GM12878 (cell line): ENCODE data around the gene ADAP1. TPM values are rescaled to one million over a fixed set of nuclear protein-coding genes. Genes with fewer than 3 reads are reported as not detected.

Experiments
- BCL11A ChIP-seq: IDR thresholded peaks from 2 replicates; pipeline ENCODE4 v1.6.1; 2011; ENCODE audit warnings: low read depth, low read length
- BCL3 ChIP-seq: IDR thresholded peaks from 2 replicates; pipeline ENCODE4 v1.6.1; 2011; ENCODE audit warnings: borderline replicate concordance, low read depth, mild to moderate bottlenecking, moderate library complexity, low read length; ENCODE audit not compliant: insufficient read depth, poor library complexity, severe bottlenecking
- CBFB ChIP-seq: IDR thresholded peaks from 2 replicates; pipeline ENCODE4 v1.6.1; 2016; ENCODE audit warnings: antibody characterized with exemption, low read depth
- CEBPZ ChIP-seq: fragments of 150-350 bp; IDR thresholded peaks from 2 replicates; pipeline ENCODE4 v1.6.1; 2016; ENCODE audit warnings: low read depth, low read length
- CTCF ChIP-seq, 3 experiments: IDR thresholded peaks in 2 of 3; conservative IDR thresholded peaks in 1 of 3; 2 replicates each; pipeline ENCODE4 v1.5.1; 2011; ENCODE audit warnings: low read depth in 3 of 3, low read length in 3 of 3, mild to moderate bottlenecking in 3 of 3, control low read depth in 2 of 3, moderate library complexity in 2 of 3, inconsistent platforms in 1 of 3, mixed read lengths in 1 of 3; ENCODE audit not compliant: control insufficient read depth in 2 of 3, insufficient read depth in 1 of 3; ENCODE audit errors: extremely low read depth in 1 of 3
- DPF2 ChIP-seq: fragments of 450-650 bp; IDR thresholded peaks from 2 replicates; pipeline ENCODE4 v1.6.1; 2017; ENCODE audit warnings: mild to moderate bottlenecking
- FOS ChIP-seq: IDR thresholded peaks from 3 replicates; pipeline ENCODE4 v1.6.1; 2011; ENCODE audit warnings: borderline replicate concordance; ENCODE audit not compliant: insufficient read length; ENCODE audit errors: extremely low read depth
- GATAD2B ChIP-seq: fragments of 450-650 bp; conservative IDR thresholded peaks from 2 replicates; pipeline ENCODE4 v1.6.1; 2017; ENCODE audit warnings: low read depth, mild to moderate bottlenecking, moderate library complexity
- HCFC1 ChIP-seq: fragments of 150-350 bp; IDR thresholded peaks from 2 replicates; pipeline ENCODE4 v1.6.1; 2014; ENCODE audit warnings: low read length
- HDAC2 ChIP-seq: fragments of 200-600 bp; sonication (generic); IDR thresholded peaks from 2 replicates; pipeline ENCODE4 v1.6.1; 2017
- KLF5 ChIP-seq: fragments of 450-650 bp; IDR thresholded peaks from 2 replicates; pipeline ENCODE4 v1.6.1; 2014; ENCODE audit warnings: mild to moderate bottlenecking; ENCODE audit not compliant: partially characterized antibody
- LARP7 ChIP-seq: fragments of 450-650 bp; IDR thresholded peaks from 2 replicates; pipeline ENCODE4 v1.6.1; 2017; ENCODE audit warnings: mild to moderate bottlenecking
- MEF2B ChIP-seq: fragments of 450-650 bp; IDR thresholded peaks from 2 replicates; pipeline ENCODE4 v1.6.1; 2018; ENCODE audit warnings: mild to moderate bottlenecking, moderate library complexity; ENCODE audit not compliant: partially characterized antibody, poor library complexity, severe bottlenecking
- MLLT1 ChIP-seq: fragments of 450-650 bp; IDR thresholded peaks from 2 replicates; pipeline ENCODE4 v1.6.1; 2016; ENCODE audit warnings: mild to moderate bottlenecking
- NFXL1 ChIP-seq: fragments of 450-650 bp; IDR thresholded peaks from 2 replicates; pipeline ENCODE4 v1.6.1; 2017; ENCODE audit warnings: antibody characterized with exemption, mild to moderate bottlenecking, borderline replicate concordance
- PML ChIP-seq: IDR thresholded peaks from 2 replicates; pipeline ENCODE4 v1.6.1; 2012; ENCODE audit warnings: low read length, inconsistent platforms
- RFX5 ChIP-seq: IDR thresholded peaks from 2 replicates; pipeline ENCODE4 v1.6.1; 2011; ENCODE audit warnings: low read depth, low read length, improper control_type of control experiment
- STAT1 ChIP-seq: fragments of 450-650 bp; conservative IDR thresholded peaks from 2 replicates; pipeline ENCODE4 v1.6.1; 2014; ENCODE audit warnings: antibody characterized with exemption, mild to moderate bottlenecking
- ZNF592 ChIP-seq: fragments of 450-650 bp; IDR thresholded peaks from 2 replicates; pipeline ENCODE4 v1.6.1; 2017; ENCODE audit warnings: mild to moderate bottlenecking, moderate library complexity
- polyA plus RNA-seq, 11 experiments: library from polyadenylated mRNA; depleted of rRNA in 4 of 11; unstranded in 6 of 11; stranded (reverse) in 5 of 11; fragments of >200 nt; fragmentation: Nextera tagmentation in 4 of 11; fragmentation: Illumina TruSeq in 1 of 11; extraction: Ambion mirVana in 4 of 11; extraction: Trizol in 1 of 11; gene quantifications; 1 replicate in 1 of 11; 2 replicates in 10 of 11; pipeline versions ENCODE4 v1.2.1 to v1.2.3, GENCODE V29; 2011 to 2016; ENCODE audit warnings: inconsistent platforms in 2 of 11, missing spikeins in 2 of 11, low read depth in 1 of 11
- total RNA-seq, 4 experiments: library from RNA; depleted of rRNA in 3 of 4; stranded (reverse); fragments of >200 nt in 3 of 4; fragmentation: Illumina TruSeq in 1 of 4; extraction: Trizol in 1 of 4; gene quantifications; 2 replicates each; pipeline versions ENCODE4 v1.2.1 to v1.2.3, GENCODE V29; 2013 to 2021

Gene ADAP1
- total and polyA plus RNA-seq, 10 of the 15 experiments (the other 5 are each of a cell fraction or from before 2014, with no cell fraction given) = 0.22 to 44.2 (median 22.0) TPM; not detected in 1

GRCh38 chr7:988426-988911, 34.0 kb upstream of the ADAP1 start (continued):
- no peak for TF ChIP-seq ZNF592
- TF ChIP-seq PML = no peak
- peak; percentile 76 for TF ChIP-seq MLLT1
- peak; percentile 24; the same call in 1 of the 2 replicates for TF ChIP-seq DPF2
- TF ChIP-seq BCL11A = no peak
- TF ChIP-seq FOS = no peak
- no peak for TF ChIP-seq NFXL1
- TF ChIP-seq HCFC1 = no peak
- no peak for TF ChIP-seq CTCF (IDR thresholded peaks at IDR 0.05 in 2 of 3, conservative IDR thresholded peaks at IDR 0.05 in 1 of 3; ENCODE audit: control insufficient read depth in 2 of 3, extremely low read depth in 1 of 3, insufficient read depth in 1 of 3, low read depth in 3 of 3, low read length in 3 of 3)
- no peak for TF ChIP-seq CBFB
- no peak for TF ChIP-seq RFX5
- no peak for TF ChIP-seq BCL3
- no peak for TF ChIP-seq STAT1
- no peak for TF ChIP-seq CEBPZ
- TF ChIP-seq KLF5 = no peak
- TF ChIP-seq LARP7 = no peak
- TF ChIP-seq HDAC2 = no peak
- TF ChIP-seq GATAD2B = peak; percentile 59; the same call in 1 of the 2 replicates
- TF ChIP-seq MEF2B = peak; percentile 31
